Measurements from ENCODE around the gene SAC3D1.

The SAC3D1 gene

DNA sequence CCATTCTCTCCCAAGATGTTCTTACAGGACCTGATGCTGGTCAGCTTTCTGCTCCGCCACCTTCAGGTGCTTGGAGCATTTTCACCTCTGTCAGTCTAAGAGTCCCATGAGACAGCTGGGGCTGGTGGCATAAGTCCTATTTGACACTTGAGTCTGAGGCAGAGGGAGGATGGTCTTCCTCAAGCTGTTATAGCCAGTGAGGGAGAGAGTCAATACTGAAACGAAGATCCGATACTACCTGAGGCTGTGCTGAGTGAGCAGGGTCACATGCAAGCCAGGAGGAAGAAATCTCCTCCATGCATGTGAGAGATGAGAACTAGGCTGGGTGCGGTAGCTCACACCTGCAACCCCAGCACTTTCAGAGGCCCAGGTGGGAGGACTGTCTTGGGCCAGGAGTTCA is 48.6 kb downstream of the SAC3D1 start:
- no peak for DNase-seq (ENCODE audit: low spot score)

DNA sequence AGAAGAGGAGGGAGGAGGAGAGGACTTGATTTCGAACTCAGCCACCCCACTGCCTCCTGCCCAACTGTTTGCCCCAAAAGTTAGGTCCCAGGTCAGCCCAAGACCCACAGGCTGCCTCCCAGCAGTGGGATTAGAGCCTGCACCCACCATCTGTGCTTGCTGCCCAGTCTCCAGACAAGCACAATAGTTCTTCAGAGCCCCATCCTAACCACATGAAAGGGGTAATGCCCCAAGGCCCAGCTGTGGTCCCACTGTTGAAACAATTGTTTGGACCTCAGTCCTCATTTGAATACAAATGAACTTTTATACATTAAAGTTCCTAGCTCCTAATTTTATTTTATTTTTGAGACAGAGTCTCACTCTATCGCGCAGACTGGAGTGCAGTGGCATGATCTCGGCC is 49.6 kb downstream of the SAC3D1 start:
- DNase-seq (ENCODE audit: low spot score) = no peak
